Neural progenitor cell (in vitro differentiated cells): ENCODE results near the gene EXT2.

ENCODE experiments used
- EZH2phosphoT487 ChIP-seq: fragments of 200-600 bp; sonication (generic); IDR thresholded peaks from 2 replicates; pipeline ENCODE4 v1.6.1; 2017; ENCODE audit warnings: antibody characterized with exemption
- TF ChIP-seq, protein P1 (sequence below): fragments of 200-600 bp; sonication (generic); IDR thresholded peaks from 2 replicates; pipeline ENCODE4 v1.5.1; 2017; ENCODE audit warnings: antibody characterized with exemption, mild to moderate bottlenecking

DNA sequence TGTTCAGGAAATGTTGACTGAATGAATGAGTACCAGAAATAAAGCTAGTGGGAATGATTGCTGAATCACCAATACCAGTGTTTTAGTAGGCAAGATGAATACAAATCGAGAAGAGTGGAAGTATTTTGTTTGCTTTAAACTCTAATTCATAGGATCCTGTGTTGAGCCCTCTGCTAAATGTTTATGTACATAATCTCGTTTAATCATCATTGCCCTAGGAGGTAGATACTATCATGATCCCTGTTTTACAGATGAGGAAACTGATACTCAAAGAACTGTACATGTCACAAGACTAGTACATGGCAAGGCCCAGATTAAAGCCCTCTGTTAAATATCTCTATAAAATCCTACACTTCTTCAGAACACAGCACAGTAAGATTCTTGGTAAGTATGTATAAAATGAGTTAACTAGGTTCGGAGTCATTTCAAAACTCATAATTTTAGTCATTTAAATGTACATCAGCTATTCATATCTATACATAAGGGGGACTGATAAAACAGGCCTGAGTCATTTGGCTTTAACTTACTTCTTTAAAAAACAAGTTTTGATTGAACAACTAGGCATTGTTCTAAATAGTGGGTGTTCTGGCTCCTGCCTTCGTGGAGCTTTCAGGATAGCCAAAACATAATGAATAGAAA, 97.1 kb downstream of the EXT2 start:
- TF ChIP-seq, protein P1, sequence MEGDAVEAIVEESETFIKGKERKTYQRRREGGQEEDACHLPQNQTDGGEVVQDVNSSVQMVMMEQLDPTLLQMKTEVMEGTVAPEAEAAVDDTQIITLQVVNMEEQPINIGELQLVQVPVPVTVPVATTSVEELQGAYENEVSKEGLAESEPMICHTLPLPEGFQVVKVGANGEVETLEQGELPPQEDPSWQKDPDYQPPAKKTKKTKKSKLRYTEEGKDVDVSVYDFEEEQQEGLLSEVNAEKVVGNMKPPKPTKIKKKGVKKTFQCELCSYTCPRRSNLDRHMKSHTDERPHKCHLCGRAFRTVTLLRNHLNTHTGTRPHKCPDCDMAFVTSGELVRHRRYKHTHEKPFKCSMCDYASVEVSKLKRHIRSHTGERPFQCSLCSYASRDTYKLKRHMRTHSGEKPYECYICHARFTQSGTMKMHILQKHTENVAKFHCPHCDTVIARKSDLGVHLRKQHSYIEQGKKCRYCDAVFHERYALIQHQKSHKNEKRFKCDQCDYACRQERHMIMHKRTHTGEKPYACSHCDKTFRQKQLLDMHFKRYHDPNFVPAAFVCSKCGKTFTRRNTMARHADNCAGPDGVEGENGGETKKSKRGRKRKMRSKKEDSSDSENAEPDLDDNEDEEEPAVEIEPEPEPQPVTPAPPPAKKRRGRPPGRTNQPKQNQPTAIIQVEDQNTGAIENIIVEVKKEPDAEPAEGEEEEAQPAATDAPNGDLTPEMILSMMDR, result no peak
- no peak for TF ChIP-seq EZH2phosphoT487
